IMR-90 (cell line): ENCODE measurements around the gene COX6A2.

ENCODE experiments used
- BHLHE40 ChIP-seq: fragments of 150-350 bp; IDR thresholded peaks from 2 replicates; pipeline ENCODE4 v1.6.1; 2016; ENCODE audit warnings: mild to moderate bottlenecking, low read depth, low read length
- CEBPB ChIP-seq: IDR thresholded peaks from 2 replicates; pipeline ENCODE4 v1.6.1; 2012; ENCODE audit warnings: low read depth, low read length, improper control_type of control experiment
- MAZ ChIP-seq: IDR thresholded peaks from 2 replicates; pipeline ENCODE4 v1.6.1; 2012; ENCODE audit warnings: low read depth, mild to moderate bottlenecking, low read length, improper control_type of control experiment, moderate library complexity, borderline replicate concordance
- POLR2A ChIP-seq: IDR thresholded peaks from 2 replicates; pipeline ENCODE4 v1.6.1; 2012; ENCODE audit warnings: mild to moderate bottlenecking, low read depth, low read length
- RFX5 ChIP-seq: IDR thresholded peaks from 2 replicates; pipeline ENCODE4 v1.8.0; 2012; ENCODE audit warnings: low read depth, mild to moderate bottlenecking, low read length, moderate library complexity
- SMC3 ChIP-seq: fragments of 150-350 bp; IDR thresholded peaks from 2 replicates; pipeline ENCODE4 v1.6.1; 2016; ENCODE audit warnings: low read depth, mild to moderate bottlenecking, antibody characterized with exemption, low read length, moderate library complexity
- TF ChIP-seq, protein P1 (sequence below): conservative IDR thresholded peaks from 2 replicates; pipeline ENCODE4 v1.5.1; 2012; ENCODE audit warnings: mild to moderate bottlenecking, low read depth, low read length, improper control_type of control experiment
- TF ChIP-seq, protein P2 (sequence below): fragments of 150-350 bp; IDR thresholded peaks from 2 replicates; pipeline ENCODE4 v1.6.1; 2016; ENCODE audit warnings: low read depth, mild to moderate bottlenecking, low read length, moderate library complexity, borderline replicate concordance

DNA sequence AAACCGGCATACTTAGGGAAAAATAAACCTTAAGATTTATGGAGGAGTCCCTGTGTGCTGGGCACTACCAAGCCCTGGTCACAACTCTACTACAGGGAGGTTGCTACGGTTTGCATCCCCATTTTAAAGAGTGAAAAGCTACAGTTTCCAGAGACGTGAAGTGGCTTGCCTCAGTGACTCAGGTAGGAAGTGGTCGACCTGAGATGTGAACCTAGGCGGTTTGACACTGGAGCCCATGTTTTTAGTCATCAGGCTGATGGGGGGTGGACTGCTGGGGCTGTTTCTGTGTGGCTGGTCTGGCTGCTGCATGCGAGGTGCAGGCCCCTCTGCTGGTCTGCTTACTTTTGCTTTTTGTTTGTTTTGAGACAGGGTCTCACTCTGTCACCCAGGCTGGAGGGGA, 6.6 kb downstream of the COX6A2 start:
- TF ChIP-seq MAZ: no peak
- TF ChIP-seq, protein P1, sequence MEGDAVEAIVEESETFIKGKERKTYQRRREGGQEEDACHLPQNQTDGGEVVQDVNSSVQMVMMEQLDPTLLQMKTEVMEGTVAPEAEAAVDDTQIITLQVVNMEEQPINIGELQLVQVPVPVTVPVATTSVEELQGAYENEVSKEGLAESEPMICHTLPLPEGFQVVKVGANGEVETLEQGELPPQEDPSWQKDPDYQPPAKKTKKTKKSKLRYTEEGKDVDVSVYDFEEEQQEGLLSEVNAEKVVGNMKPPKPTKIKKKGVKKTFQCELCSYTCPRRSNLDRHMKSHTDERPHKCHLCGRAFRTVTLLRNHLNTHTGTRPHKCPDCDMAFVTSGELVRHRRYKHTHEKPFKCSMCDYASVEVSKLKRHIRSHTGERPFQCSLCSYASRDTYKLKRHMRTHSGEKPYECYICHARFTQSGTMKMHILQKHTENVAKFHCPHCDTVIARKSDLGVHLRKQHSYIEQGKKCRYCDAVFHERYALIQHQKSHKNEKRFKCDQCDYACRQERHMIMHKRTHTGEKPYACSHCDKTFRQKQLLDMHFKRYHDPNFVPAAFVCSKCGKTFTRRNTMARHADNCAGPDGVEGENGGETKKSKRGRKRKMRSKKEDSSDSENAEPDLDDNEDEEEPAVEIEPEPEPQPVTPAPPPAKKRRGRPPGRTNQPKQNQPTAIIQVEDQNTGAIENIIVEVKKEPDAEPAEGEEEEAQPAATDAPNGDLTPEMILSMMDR: no peak
- TF ChIP-seq BHLHE40: no peak
- TF ChIP-seq POLR2A: no peak
- TF ChIP-seq, protein P2, sequence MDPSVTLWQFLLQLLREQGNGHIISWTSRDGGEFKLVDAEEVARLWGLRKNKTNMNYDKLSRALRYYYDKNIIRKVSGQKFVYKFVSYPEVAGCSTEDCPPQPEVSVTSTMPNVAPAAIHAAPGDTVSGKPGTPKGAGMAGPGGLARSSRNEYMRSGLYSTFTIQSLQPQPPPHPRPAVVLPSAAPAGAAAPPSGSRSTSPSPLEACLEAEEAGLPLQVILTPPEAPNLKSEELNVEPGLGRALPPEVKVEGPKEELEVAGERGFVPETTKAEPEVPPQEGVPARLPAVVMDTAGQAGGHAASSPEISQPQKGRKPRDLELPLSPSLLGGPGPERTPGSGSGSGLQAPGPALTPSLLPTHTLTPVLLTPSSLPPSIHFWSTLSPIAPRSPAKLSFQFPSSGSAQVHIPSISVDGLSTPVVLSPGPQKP: no peak
- TF ChIP-seq SMC3: no peak
- TF ChIP-seq RFX5: no peak
- no peak for TF ChIP-seq CEBPB
